Fibroblast of pulmonary artery (primary cell): ENCODE data around the gene ABCB11.

Experiments used
- DNase-seq: peaks from one replicate; pipeline ENCODE4 v3.0.0-alpha.2; 2010; ENCODE audit warnings: low read depth
- H3K4me3 ChIP-seq: replicated peaks from 2 replicates; pipeline ENCODE4 v1.5.1; 2011; ENCODE audit warnings: low read depth, mild to moderate bottlenecking, control low read depth, low read length, moderate library complexity
- TF ChIP-seq, protein P1 (sequence below): IDR thresholded peaks from 2 replicates; pipeline ENCODE4 v1.5.1; 2011; ENCODE audit warnings: mild to moderate bottlenecking, control low read depth, low read length, inconsistent platforms; ENCODE audit errors: missing control alignments

The ABCB11 gene

GRCh38 chr2:169050476-169051240, 19.5 kb upstream of the ABCB11 start:
- peak; percentile 56 for DNase-seq
- TF ChIP-seq, protein P1, sequence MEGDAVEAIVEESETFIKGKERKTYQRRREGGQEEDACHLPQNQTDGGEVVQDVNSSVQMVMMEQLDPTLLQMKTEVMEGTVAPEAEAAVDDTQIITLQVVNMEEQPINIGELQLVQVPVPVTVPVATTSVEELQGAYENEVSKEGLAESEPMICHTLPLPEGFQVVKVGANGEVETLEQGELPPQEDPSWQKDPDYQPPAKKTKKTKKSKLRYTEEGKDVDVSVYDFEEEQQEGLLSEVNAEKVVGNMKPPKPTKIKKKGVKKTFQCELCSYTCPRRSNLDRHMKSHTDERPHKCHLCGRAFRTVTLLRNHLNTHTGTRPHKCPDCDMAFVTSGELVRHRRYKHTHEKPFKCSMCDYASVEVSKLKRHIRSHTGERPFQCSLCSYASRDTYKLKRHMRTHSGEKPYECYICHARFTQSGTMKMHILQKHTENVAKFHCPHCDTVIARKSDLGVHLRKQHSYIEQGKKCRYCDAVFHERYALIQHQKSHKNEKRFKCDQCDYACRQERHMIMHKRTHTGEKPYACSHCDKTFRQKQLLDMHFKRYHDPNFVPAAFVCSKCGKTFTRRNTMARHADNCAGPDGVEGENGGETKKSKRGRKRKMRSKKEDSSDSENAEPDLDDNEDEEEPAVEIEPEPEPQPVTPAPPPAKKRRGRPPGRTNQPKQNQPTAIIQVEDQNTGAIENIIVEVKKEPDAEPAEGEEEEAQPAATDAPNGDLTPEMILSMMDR, result no peak
- no peak overlapping the region for H3K4me3 ChIP-seq

DNA sequence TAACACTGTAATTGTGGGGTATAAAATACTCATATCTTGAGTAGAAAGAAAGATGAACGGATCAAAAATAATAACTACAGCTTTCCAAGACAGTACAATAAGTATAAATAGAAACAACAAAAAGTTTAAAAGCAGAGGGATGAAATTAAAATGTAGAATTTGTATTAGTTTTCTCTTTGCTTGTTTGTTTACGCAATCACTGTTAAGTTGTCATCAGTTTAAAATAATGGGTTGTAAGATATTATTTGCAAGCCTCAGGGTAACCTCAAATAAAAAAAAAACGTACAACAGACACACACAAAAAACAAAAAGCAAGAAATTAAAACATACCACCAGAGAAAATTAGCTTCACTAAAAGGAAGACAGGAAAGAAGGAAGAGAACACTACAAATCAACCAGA, 18.0 kb upstream of the ABCB11 start:
- TF ChIP-seq, protein P1, result no peak
- H3K4me3 ChIP-seq, result no peak overlapping the region

GRCh38 chr2:169047256-169048250, 16.4 kb upstream of the ABCB11 start:
- TF ChIP-seq, protein P1, result no peak
- H3K4me3 ChIP-seq, result no peak overlapping the region
- DNase-seq, result no peak

More for the DNA sequence above, 18.0 kb upstream of the ABCB11 start:
- DNase-seq, result no peak

- TF ChIP-seq, protein P1, result no peak
- no peak for DNase-seq
- H3K4me3 ChIP-seq, result no peak overlapping the region
Observed at GRCh38 chr2:169046440-169047151, 15.5 kb upstream of the ABCB11 start.

GRCh38 chr2:169042856-169043255, 11.7 kb upstream of the ABCB11 start:
- TF ChIP-seq, protein P1, result no peak
- no peak for DNase-seq

GRCh38 chr2:169041594-169041993, 10.5 kb upstream of the ABCB11 start:
- DNase-seq, result no peak
- TF ChIP-seq, protein P1, result no peak
- no peak overlapping the region for H3K4me3 ChIP-seq

More at GRCh38 chr2:169042856-169043255, 11.7 kb upstream of the ABCB11 start:
- H3K4me3 ChIP-seq, result no peak overlapping the region
